ENCODE measurements around the gene IL25. TPM values are rescaled to one million over a fixed set of nuclear protein-coding genes. Genes with fewer than 3 reads are reported as not detected.

Gene IL25
- total RNA-seq, 4 donors from 2014 or later = not detected

DNA sequence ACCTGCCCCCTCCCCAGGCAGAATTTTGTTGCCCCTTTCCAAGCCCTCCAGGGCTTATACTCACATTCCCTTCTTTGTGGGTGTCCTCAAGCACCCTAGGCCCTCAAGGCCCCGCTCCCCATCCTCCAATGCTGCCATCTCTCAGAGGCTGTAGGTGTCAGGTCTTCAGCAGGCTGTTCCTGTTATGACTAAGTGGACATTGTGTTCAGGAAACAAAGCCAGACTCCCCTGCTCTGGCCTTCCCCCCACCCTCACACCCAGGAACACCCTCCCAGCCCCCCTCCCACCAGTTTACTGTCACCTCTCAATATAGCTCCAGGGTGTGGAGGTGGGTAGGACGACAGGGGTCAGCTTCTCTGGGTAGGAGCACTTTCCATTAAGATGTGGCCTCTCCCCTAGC lies 36.9 kb downstream of the IL25 start:
- Histone ChIP-seq H3K36me3 (no peaks in the 10 kb centered on the region), H3K4me1 (no peaks in the 10 kb centered on the region), H3K27me3 (no peaks in the 10 kb centered on the region), H3K27ac (no peak overlapping the region), H3K9me3 (no peaks in the 10 kb centered on the region), H3K4me3 (no peak overlapping the region)
- no peak for DNase-seq
- TF ChIP-seq, protein P1, sequence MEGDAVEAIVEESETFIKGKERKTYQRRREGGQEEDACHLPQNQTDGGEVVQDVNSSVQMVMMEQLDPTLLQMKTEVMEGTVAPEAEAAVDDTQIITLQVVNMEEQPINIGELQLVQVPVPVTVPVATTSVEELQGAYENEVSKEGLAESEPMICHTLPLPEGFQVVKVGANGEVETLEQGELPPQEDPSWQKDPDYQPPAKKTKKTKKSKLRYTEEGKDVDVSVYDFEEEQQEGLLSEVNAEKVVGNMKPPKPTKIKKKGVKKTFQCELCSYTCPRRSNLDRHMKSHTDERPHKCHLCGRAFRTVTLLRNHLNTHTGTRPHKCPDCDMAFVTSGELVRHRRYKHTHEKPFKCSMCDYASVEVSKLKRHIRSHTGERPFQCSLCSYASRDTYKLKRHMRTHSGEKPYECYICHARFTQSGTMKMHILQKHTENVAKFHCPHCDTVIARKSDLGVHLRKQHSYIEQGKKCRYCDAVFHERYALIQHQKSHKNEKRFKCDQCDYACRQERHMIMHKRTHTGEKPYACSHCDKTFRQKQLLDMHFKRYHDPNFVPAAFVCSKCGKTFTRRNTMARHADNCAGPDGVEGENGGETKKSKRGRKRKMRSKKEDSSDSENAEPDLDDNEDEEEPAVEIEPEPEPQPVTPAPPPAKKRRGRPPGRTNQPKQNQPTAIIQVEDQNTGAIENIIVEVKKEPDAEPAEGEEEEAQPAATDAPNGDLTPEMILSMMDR (IDR thresholded peaks at IDR 0.05) = no peak
- no peak for TF ChIP-seq POLR2A (IDR thresholded peaks at IDR 0.05)

DNA sequence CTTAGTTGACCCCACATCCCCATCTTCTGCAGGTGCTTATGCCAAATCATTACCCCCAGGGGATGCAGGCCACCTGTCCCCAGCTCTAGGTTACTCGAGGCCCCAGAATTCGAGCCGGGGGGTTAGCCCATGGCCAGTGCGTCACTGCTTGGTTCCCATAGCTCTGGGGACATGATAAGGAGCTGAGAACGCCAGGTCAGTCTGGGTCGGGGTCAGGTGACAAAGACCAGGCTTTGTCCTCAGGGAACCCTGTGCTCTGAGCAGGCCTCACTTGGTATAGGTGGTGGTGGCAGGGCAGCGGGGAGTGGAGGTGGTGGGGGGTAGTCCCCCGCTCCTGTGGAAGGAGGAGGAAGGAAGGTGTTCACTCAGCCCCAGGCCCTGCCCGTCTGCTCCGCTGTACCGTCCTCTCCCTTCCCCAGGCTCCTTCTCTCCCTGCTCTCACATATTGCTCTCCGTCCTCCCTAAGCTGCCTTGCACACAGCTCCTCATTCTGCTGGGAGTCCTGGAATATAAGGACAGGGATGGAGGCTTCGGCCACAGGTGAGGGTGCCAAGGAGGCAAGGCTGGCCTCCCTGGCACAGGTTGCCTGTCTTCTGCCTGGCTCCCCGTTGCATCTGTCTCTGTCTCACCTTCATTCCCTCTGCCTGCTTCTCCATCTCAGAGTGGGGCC lies 37.5 kb downstream of the IL25 start:
- no peak for DNase-seq
- TF ChIP-seq, protein P1 (IDR thresholded peaks at IDR 0.05) = no peak
- no peak for TF ChIP-seq POLR2A (IDR thresholded peaks at IDR 0.05)
- Histone ChIP-seq H3K4me1 (no peaks in the 10 kb centered on the region), H3K9me3 (no peaks in the 10 kb centered on the region), H3K27me3 (no peaks in the 10 kb centered on the region), H3K4me3 (no peak overlapping the region), H3K27ac (no peak overlapping the region), H3K36me3 (no peaks in the 10 kb centered on the region)

DNA sequence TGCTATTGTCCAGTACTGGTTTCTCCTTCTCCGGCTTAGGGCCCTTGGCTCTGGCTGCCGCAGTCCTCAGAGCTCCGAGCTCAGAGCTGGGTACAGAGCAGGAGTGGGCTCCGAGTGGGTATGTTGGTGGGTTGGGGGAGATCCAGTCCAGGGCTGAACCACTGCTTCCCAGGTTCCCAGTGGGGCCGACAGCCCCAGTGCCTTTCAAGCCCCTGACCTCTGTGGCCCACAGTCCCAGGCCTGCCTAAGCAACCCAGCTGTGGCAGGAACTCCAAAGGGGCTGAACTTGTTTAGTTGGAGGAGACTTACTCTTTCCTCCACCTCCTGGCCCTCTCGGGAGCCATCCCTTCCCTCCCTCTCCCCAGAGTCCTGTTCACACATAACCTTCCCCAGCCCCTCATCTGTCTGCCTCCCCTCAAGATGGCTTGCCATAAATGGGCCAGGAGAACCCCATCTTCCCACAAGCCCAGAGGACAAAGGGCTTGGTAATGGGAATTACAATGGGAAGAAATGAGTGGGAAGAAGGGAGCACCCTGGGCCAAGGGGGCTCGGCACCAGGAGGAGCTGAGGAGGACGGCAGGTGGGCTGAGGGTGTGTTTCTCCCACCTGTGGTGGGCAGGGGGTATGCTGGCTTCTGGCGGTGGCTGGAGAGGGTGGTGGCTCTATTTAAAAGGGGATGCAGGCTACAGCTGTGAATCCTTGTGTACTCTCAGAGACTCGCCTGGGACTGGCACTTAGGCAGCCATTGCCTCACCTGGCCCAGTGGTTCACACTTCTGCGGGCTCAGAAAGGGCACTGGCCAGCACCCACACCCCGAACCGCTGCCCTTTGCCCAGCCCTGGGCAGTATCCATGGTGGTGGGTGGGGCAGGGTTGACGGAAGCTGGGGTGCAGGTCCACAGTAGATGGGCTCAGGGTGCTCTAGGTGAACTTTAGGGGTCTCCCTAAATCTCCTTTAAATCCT lies 39.2 kb downstream of the IL25 start:
- H3K4me3 ChIP-seq = no peak overlapping the region
- no peak for TF ChIP-seq POLR2A (IDR thresholded peaks at IDR 0.05)
- TF ChIP-seq, protein P1 (IDR thresholded peaks at IDR 0.05) = no peak
- DNase-seq = peak in 1 of 3 donors; percentile 50
- no peak overlapping the region for H3K27ac ChIP-seq
- H3K27me3 ChIP-seq = no peaks in the 10 kb centered on the region
- H3K9me3 ChIP-seq = no peaks in the 10 kb centered on the region
- no peaks in the 10 kb centered on the region for H3K4me1 ChIP-seq
- no peaks in the 10 kb centered on the region for H3K36me3 ChIP-seq

DNA sequence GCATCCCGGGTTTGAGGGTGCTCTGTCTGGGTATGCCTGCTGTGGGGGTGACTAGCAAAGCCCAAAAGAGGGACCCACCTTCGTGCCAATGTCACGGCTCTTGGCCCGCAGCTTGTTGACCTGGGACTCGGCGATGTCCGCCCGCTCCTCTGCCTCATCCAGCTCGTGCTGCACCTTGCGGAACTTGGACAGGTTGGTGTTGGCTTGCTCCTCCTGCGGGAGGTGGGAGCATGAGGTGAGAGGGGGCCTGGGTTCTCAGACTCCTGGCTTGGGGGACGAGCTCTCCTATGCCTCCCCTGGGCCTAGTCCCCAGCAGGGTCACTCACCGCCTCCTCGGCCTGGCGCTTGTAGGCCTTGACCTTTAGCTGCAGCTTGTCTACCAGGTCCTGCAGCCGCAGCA lies 41.1 kb downstream of the IL25 start:
- no peaks in the 10 kb centered on the region for H3K36me3 ChIP-seq
- no peak for DNase-seq
- H3K4me3 ChIP-seq = no peak overlapping the region
- H3K4me1 ChIP-seq = no peaks in the 10 kb centered on the region
- no peaks in the 10 kb centered on the region for H3K27me3 ChIP-seq
- H3K9me3 ChIP-seq = no peaks in the 10 kb centered on the region
- no peak for TF ChIP-seq POLR2A (IDR thresholded peaks at IDR 0.05)
- TF ChIP-seq, protein P1 (IDR thresholded peaks at IDR 0.05) = no peak
- H3K27ac ChIP-seq = no peak overlapping the region

DNA sequence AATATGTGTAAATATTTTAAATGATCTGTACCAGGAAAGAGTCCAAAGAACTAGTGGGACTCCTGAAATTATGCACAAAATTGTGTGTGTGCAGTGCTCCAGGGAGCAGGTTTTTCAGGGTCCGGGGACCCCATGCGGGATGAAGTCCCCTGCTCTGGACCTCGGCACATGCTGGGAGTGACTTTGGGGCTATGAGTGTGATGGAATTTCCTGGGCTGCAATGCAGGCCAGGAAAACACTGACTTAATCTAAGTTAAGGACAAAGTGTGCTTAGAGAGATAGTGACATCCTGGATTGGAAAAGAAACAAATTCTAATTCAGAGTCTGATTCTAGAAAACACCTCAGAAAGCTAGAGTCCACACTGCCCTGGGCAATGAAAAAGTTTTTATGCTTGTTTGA lies 41.6 kb downstream of the IL25 start:
- DNase-seq = no peak
- no peak for TF ChIP-seq POLR2A (IDR thresholded peaks at IDR 0.05)
- TF ChIP-seq, protein P1 (IDR thresholded peaks at IDR 0.05) = no peak
- no peak overlapping the region for H3K27ac ChIP-seq
- no peaks in the 10 kb centered on the region for H3K27me3 ChIP-seq
- H3K4me3 ChIP-seq = no peak overlapping the region
- no peaks in the 10 kb centered on the region for H3K9me3 ChIP-seq
- H3K36me3 ChIP-seq = no peaks in the 10 kb centered on the region
- H3K4me1 ChIP-seq = no peaks in the 10 kb centered on the region

All from Peyer's patch (tissue), 4 donors.